IMR-90 (cell line): ENCODE data around the gene DEPDC5. TPM values are rescaled to one million over a fixed set of nuclear protein-coding genes. Genes with fewer than 3 reads are reported as not detected.

Experiments
- ATAC-seq: fragments of 200-7000 bp; cut with Tn5 transposase; 2 replicates; pipeline ENCODE4 v1.9.1; 2020; ENCODE audit warnings: low read depth, mild to moderate bottlenecking, moderate library complexity
- BruUV-seq: library from RNA; stranded (reverse); fragments of 400-500 nt; replicated peaks from 2 replicates; lab custom pipeline; 2021; lab: Mats Ljungman, UMichigan
- CTCF ChIA-PET: fragments of 300-600 bp; formaldehyde crosslinking; extraction: SDS; loops from one replicate; lab custom pipeline; 2021; ENCODE audit warnings: antibody characterized with exemption; lab: Yijun Ruan, JAX
- POLR2A ChIA-PET: fragments of 300-600 bp; sonication (Branson Sonifier 250); formaldehyde crosslinking; loops from one replicate; lab custom pipeline; 2022; ENCODE audit warnings: antibody characterized with exemption; ENCODE audit not compliant: unreplicated experiment; lab: Charles Lee
- DNase-seq: peaks from one replicate; pipeline ENCODE4 v3.0.0; 2013
- H2AFZ ChIP-seq: replicated peaks from 2 replicates; pipeline ENCODE3; 2013; ENCODE audit warnings: low read length, mild to moderate bottlenecking; ENCODE audit not compliant: poor library complexity
- H2AK5ac ChIP-seq: 2 replicates; pipeline ENCODE4 v1.6.1; 2013; ENCODE audit warnings: low read depth, low read length, inconsistent platforms
- H2AK9ac ChIP-seq: replicated peaks from 2 replicates; pipeline ENCODE3; 2013; ENCODE audit warnings: mild to moderate bottlenecking, low read depth, low read length, moderate library complexity; ENCODE audit not compliant: poor library complexity
- H2BK120ac ChIP-seq: 2 replicates; pipeline ENCODE4 v1.6.1; 2013; ENCODE audit warnings: low read depth, low read length, inconsistent platforms
- H2BK15ac ChIP-seq: 3 replicates; pipeline ENCODE4 v1.6.1; 2013; ENCODE audit warnings: low read depth, low read length, inconsistent platforms
- H2BK20ac ChIP-seq: 2 replicates; pipeline ENCODE4 v1.6.1; 2013; ENCODE audit warnings: low read depth, mild to moderate bottlenecking, inconsistent platforms, low read length, moderate library complexity
- H2BK5ac ChIP-seq: 2 replicates; pipeline ENCODE4 v1.6.1; 2013; ENCODE audit warnings: mild to moderate bottlenecking, low read depth, low read length, inconsistent platforms; ENCODE audit not compliant: poor library complexity, severe bottlenecking
- H3K14ac ChIP-seq: replicated peaks from 2 replicates; pipeline ENCODE4 v1.6.1; 2013; ENCODE audit warnings: low read depth, low read length, inconsistent platforms
- H3K18ac ChIP-seq: 2 replicates; pipeline ENCODE4 v1.6.1; 2013; ENCODE audit warnings: low read depth, low read length, control low read depth
- H3K23ac ChIP-seq: 2 replicates; pipeline ENCODE4 v1.6.1; 2013; ENCODE audit warnings: low read depth, low read length, inconsistent platforms
- H3K27ac ChIP-seq: 2 replicates; pipeline ENCODE4 v1.5.1; 2013; ENCODE audit warnings: mild to moderate bottlenecking, control low read depth, low read length; ENCODE audit not compliant: insufficient read depth
- H3K27me3 ChIP-seq: 2 replicates; pipeline ENCODE4 v1.6.1; 2013; ENCODE audit warnings: low read length; ENCODE audit not compliant: control insufficient read depth, insufficient read depth
- H3K36me3 ChIP-seq: 2 replicates; pipeline ENCODE4 v1.6.1; 2013; ENCODE audit warnings: low read length, mixed read lengths; ENCODE audit not compliant: control insufficient read depth, insufficient read depth
- H3K4ac ChIP-seq: 2 replicates; pipeline ENCODE4 v1.6.1; 2013; ENCODE audit warnings: low read depth, low read length, inconsistent platforms
- H3K4me1 ChIP-seq: 2 replicates; pipeline ENCODE4 v1.6.1; 2013; ENCODE audit warnings: low read length, mixed read lengths; ENCODE audit not compliant: control insufficient read depth, insufficient read depth
- H3K4me2 ChIP-seq: 2 replicates; pipeline ENCODE4 v1.6.1; 2013; ENCODE audit warnings: low read depth, mild to moderate bottlenecking, control low read depth, low read length, moderate library complexity
- H3K4me3 ChIP-seq: 2 replicates; pipeline ENCODE4 v1.5.1; 2013; ENCODE audit warnings: low read depth, mild to moderate bottlenecking, control low read depth, low read length, moderate library complexity; ENCODE audit not compliant: insufficient read depth
- H3K56ac ChIP-seq: 2 replicates; pipeline ENCODE4 v1.6.1; 2013; ENCODE audit warnings: low read length, inconsistent platforms; ENCODE audit not compliant: insufficient read depth; ENCODE audit errors: extremely low read depth
- H3K79me1 ChIP-seq, 2 experiments: 2 replicates each; pipeline ENCODE4 v1.6.1; 2013; ENCODE audit warnings: low read length in 2 of 2, inconsistent platforms in 1 of 2, low read depth in 1 of 2
- H3K9ac ChIP-seq: 2 replicates; pipeline ENCODE4 v1.6.1; 2013; ENCODE audit warnings: low read depth, low read length, control low read depth
- H3K9me1 ChIP-seq: 2 replicates; pipeline ENCODE4 v1.6.1; 2013; ENCODE audit warnings: low read length, inconsistent platforms; ENCODE audit not compliant: insufficient read depth
- H3K9me3 ChIP-seq: 2 replicates; pipeline ENCODE4 v1.6.1; 2013; ENCODE audit warnings: low read length; ENCODE audit not compliant: control insufficient read depth, insufficient read depth
- H4K20me1 ChIP-seq: 2 replicates; pipeline ENCODE4 v1.6.1; 2013; ENCODE audit warnings: low read length, inconsistent platforms; ENCODE audit not compliant: insufficient read depth
- H4K5ac ChIP-seq: 2 replicates; pipeline ENCODE4 v1.6.1; 2013; ENCODE audit warnings: mild to moderate bottlenecking, low read depth, low read length, control low read depth
- H4K8ac ChIP-seq, 2 experiments: 2 replicates each; pipeline ENCODE4 v1.6.1; 2013; ENCODE audit warnings: low read depth in 2 of 2, low read length in 2 of 2, control low read depth in 1 of 2, inconsistent platforms in 1 of 2
- H4K91ac ChIP-seq: 2 replicates; pipeline ENCODE4 v1.6.1; 2013; ENCODE audit warnings: low read depth, low read length, inconsistent platforms; ENCODE audit not compliant: insufficient read depth
- BHLHE40 ChIP-seq: fragments of 150-350 bp; IDR thresholded peaks from 2 replicates; pipeline ENCODE4 v1.6.1; 2016; ENCODE audit warnings: mild to moderate bottlenecking, low read depth, low read length
- CEBPB ChIP-seq: IDR thresholded peaks from 2 replicates; pipeline ENCODE4 v1.6.1; 2012; ENCODE audit warnings: low read depth, low read length, improper control_type of control experiment
- CHD1 ChIP-seq: IDR thresholded peaks from 2 replicates; pipeline ENCODE4 v1.6.1; 2012; ENCODE audit warnings: low read depth, low read length, improper control_type of control experiment
- FOS ChIP-seq: fragments of 150-350 bp; IDR thresholded peaks from 2 replicates; pipeline ENCODE4 v1.6.1; 2016; ENCODE audit warnings: low read depth, low read length
- MAZ ChIP-seq: IDR thresholded peaks from 2 replicates; pipeline ENCODE4 v1.6.1; 2012; ENCODE audit warnings: low read depth, mild to moderate bottlenecking, low read length, improper control_type of control experiment, moderate library complexity, borderline replicate concordance
- NFE2L2 ChIP-seq: fragments of 150-350 bp; IDR thresholded peaks from 2 replicates; pipeline ENCODE4 v1.6.1; 2016; ENCODE audit warnings: low read depth, mild to moderate bottlenecking, low read length
- RFX5 ChIP-seq: IDR thresholded peaks from 2 replicates; pipeline ENCODE4 v1.8.0; 2012; ENCODE audit warnings: low read depth, mild to moderate bottlenecking, low read length, moderate library complexity
- SMC3 ChIP-seq: fragments of 150-350 bp; IDR thresholded peaks from 2 replicates; pipeline ENCODE4 v1.6.1; 2016; ENCODE audit warnings: low read depth, mild to moderate bottlenecking, antibody characterized with exemption, low read length, moderate library complexity
- WGBS, 2 experiments: methylation state at CpG; one replicate each; pipeline versions ENCODE4 v1.1.5 to v1.1.7; 2013; ENCODE audit warnings: missing lambda C conversion rate in 2 of 2; ENCODE audit not compliant: insufficient read length in 1 of 2; ENCODE audit errors: extremely low coverage in 2 of 2; 5-methylcytosine and 5-hydroxymethylcytosine counted together
- dilution Hi-C: fragments of 300-500 bp; cut with HindIII; formaldehyde crosslinking; loops from one replicate; pipeline ENCODE4 v1.14.3; 2018; ENCODE audit warnings: low sequenced_read_pairs; ENCODE audit not compliant: unreplicated experiment
- in situ Hi-C: fragments of 300-500 bp; cut with MboI; formaldehyde crosslinking; loops from 3 replicates; pipeline ENCODE4 v1.14.3; 2019; ENCODE audit warnings: low sequenced_read_pairs, inconsistent platforms, mixed read lengths
- intact Hi-C: fragments of 100-400 bp; cut with micrococcal nuclease; formaldehyde crosslinking; loops from 2 replicates; pipeline ENCODE4 v1.10.0; 2022
- polyA plus RNA-seq, 3 experiments: library from polyadenylated mRNA; depleted of rRNA; stranded (reverse); fragments of >200 nt; gene quantifications; 2 replicates each; pipeline ENCODE4 v1.2.3, GENCODE V29; 2012; ENCODE audit warnings: low replicate concordance in 1 of 3
- total RNA-seq: library from RNA; depleted of rRNA; stranded (reverse); fragments of >200 nt; gene quantifications from 2 replicates; pipeline ENCODE4 v1.2.3, GENCODE V29; 2012
- TF ChIP-seq, protein P1 (sequence below): fragments of 150-350 bp; IDR thresholded peaks from 2 replicates; pipeline ENCODE4 v1.6.1; 2016; ENCODE audit warnings: low read depth, mild to moderate bottlenecking, low read length, moderate library complexity, borderline replicate concordance

DEPDC5 gene
- total and polyA plus RNA-seq, 2 of the 4 experiments (the other 2 are of a cell fraction) = 6.6 to 12.9 TPM

DNA sequence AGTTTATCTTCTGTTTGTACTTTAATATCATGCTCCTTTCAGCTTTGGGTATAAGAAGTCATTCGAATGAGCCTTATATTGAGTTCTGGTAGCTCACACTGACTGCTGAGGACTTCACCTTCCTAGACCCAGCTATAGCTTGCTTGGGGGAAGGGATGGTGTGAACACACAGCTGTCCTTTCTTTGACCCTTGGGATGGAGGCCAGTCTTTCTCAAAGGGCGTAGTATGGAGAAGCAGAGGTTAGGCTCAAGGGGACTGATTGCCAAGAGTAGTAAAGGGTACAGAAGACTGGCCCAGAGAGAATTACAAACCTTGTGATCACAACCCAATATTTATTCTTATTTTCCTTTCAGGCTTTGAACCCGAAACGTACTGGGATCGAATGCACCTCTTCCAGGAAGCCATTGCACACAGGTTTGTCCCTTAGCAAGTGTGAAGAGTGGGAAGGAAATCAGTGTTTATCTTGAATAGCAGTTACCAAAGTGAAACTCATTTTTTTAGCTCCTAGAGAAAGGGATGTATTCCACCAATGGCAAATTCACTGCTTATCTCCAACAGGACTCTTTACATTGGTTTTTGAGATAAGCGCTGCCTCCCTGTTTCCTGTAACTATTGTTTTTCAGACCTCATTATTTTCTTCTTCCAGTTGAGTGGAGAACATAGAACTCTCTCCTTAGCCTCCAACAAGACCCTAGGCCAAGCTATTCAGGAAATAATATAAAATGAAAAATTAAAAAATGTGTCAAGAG, 147.7 kb downstream of the DEPDC5 start:
- Histone ChIP-seq H3K9me1 (peaks cover 4% of the 10 kb centered on the region; the same call in 1 of the 2 replicates), H3K4me1 (peaks cover 3% of the 10 kb centered on the region; the same call in 1 of the 2 replicates), H3K23ac (no peak overlapping the region), H2AK5ac (no peak overlapping the region), H2BK120ac (no peak overlapping the region), H3K18ac (no peak overlapping the region), H3K4me3 (no peak overlapping the region), H2BK5ac (no peak overlapping the region), H3K27me3 (no peaks in the 10 kb centered on the region), H3K56ac (no peak overlapping the region), H3K79me1 (no peaks in the 10 kb centered on the region), H3K36me3 (peaks cover 12% of the 10 kb centered on the region), H3K9me3 (no peaks in the 10 kb centered on the region), H4K5ac (no peak overlapping the region), H3K4me2 (no peak overlapping the region), H2BK15ac (no peak overlapping the region), H3K4ac (no peak overlapping the region), H2BK20ac (no peak overlapping the region), H2AK9ac (no peak overlapping the region), H3K14ac (no peak overlapping the region), H4K91ac (no peak overlapping the region), H4K8ac (no peak overlapping the region), H3K27ac (no peak overlapping the region), H4K20me1 (no peaks in the 10 kb centered on the region), H2AFZ (no peak overlapping the region), H3K9ac (no peak overlapping the region)
- no peak for ATAC-seq
- CTCF ChIA-PET = interaction anchor here (1.4 kb wide), 1 partner anchor 8 kb away, joined by 3 read pairs; no protein-coding TSS in a partner anchor
- no peak for DNase-seq
- POLR2A ChIA-PET = no interaction called here
- no TSS peak for BruUV-seq
- intact Hi-C loops = no loop called here
- in situ Hi-C loops = no loop called here
- dilution Hi-C loops = no loop called here
- 100% methylated on average over 1 of the region's 6 CpGs; no CpG with 5 or more reads in 1 of the 2 experiments for WGBS, 2 experiments
- TF ChIP-seq CEBPB (no peak), SMC3 (no peak), FOS (no peak), CHD1 (no peak), NFE2L2 (no peak), RFX5 (no peak), BHLHE40 (no peak), MAZ (no peak)
- TF ChIP-seq, protein P1, sequence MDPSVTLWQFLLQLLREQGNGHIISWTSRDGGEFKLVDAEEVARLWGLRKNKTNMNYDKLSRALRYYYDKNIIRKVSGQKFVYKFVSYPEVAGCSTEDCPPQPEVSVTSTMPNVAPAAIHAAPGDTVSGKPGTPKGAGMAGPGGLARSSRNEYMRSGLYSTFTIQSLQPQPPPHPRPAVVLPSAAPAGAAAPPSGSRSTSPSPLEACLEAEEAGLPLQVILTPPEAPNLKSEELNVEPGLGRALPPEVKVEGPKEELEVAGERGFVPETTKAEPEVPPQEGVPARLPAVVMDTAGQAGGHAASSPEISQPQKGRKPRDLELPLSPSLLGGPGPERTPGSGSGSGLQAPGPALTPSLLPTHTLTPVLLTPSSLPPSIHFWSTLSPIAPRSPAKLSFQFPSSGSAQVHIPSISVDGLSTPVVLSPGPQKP = no peak
